ENCODE results near the gene WDHD1.
"Not testable (repeated sequence)": the region's sequence is repeated elsewhere in the genome, so short reads cannot be mapped to it uniquely, and the experiment has no call there.

Gene WDHD1

DNA sequence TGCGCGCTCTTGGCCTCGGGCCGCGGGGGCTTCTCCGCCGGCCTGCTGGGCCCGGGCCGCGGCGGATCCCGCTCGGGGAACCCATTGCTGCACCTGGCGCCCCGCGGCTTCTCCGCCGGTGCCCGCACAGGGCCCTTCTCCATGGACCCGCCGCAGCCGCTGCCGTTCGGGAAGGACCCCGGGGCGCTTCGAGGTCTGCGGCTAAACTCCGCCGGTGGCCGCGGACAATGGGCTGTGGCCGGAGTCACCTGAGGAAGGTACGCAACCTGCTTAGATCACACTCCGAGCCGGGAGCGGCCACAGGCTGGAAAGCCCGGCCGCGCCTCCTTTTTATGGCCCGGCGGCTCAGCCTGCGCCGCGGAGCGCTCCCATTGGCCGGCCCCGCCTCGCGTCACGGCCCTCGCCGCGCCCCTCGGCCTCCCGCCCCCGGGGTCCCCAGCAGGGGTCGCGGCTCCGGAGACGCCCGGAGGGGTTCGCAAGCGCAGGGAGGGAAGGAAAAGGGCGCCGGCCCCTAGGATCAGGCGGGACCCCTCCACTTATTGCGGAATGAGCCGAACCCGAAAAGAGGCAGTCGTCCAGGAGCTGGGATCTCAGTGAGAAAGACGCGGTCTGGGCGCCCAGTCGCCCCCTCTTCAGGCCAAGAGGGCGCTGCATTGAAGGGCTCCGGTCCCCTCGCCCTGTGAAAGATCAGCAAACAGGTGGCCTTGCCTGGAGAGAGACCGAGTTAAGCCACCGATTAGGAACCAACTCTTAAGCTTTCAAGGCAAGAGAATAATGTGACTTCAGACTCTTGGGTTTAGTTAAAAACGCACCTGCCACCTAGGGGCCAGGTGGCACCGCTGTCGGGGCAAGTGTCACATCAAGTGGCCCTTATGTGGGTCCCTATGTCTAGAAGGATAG lies 124.1 kb downstream of the WDHD1 start, which contains the start of gene GCH1:
Gene GCH1 (minus strand): TSS at position 306 of the 900 bp plus-strand sequence. CDS start 163 bp downstream, at position 143.
- peak; percentile 90 for DNase-seq

DNA sequence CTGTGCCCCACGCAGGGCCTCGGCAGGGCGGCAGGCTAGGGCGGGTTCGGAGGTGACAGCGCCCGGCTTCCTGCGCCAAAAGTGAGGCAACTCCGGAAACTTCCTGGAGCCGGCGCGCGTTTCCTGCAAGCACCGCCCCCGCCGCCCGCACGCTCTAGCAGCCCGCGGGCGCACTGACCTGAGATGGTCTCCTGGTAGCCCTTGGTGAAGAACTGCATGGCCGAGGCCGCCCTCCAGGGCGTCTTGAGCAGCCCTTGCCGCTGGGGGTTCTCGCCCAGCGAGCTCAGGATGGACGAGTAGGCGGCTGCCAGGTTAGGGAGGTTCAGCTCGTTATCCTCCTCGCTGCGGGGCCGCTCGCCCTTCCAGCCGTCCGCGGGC lies 124.8 kb downstream of the WDHD1 start:
- peak; percentile 53 for DNase-seq

DNA sequence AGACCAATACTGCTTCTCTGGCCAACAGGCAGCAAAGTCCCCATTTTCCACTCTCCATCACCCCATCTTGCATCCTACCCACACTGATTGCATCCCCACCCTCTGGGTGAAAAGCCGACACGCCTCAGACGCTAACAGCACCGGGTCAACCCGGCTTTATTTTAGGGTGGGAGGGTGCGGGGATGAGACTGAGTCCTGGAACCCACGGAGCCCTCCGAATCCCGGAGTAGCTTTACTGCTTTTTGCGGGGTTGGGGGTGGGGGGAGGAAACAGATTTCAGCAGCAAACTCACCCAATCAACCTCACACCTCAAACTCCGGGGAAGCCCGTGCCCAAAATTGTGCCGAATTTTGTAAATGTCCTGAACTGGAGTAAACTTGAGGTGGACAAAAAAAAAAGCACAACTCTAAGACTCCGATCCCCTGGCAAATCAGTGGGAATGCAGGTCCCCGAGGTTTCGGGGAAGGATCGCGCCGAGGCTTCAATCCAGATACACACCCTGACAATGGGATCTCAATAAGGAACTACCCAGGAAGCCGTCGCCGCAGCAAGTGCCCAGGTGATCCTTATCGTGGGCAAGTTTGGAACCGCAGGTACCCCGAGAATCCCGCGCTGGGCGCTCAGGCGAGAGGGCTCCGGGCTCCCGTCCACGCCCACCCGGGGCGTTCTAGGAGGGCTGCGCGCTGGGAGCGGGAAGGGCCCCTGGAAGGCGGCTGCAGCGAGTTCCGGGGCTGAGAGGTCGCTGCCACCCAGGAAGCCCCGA lies 125.3 kb downstream of the WDHD1 start:
- no peak for DNase-seq

DNA sequence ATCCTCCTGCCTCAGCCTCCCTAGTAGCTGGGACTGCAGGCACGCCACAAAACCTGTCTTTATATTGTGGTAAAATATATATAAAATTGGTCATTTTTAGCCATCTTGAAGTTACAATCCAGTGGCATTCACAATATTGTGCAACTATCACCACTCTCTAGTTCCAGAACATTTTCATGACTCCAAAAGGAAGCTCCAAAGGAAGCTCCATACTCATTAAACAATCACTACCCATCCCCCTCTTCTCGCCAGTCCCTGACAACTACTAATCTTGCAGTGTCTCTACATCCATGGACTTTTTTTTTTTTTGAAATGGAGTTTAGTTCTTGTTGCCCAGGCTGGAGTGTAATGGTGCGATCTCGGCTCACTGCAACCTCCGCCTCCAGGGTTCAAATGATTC lies 127.3 kb downstream of the WDHD1 start:
- DNase-seq = no peak

DNA sequence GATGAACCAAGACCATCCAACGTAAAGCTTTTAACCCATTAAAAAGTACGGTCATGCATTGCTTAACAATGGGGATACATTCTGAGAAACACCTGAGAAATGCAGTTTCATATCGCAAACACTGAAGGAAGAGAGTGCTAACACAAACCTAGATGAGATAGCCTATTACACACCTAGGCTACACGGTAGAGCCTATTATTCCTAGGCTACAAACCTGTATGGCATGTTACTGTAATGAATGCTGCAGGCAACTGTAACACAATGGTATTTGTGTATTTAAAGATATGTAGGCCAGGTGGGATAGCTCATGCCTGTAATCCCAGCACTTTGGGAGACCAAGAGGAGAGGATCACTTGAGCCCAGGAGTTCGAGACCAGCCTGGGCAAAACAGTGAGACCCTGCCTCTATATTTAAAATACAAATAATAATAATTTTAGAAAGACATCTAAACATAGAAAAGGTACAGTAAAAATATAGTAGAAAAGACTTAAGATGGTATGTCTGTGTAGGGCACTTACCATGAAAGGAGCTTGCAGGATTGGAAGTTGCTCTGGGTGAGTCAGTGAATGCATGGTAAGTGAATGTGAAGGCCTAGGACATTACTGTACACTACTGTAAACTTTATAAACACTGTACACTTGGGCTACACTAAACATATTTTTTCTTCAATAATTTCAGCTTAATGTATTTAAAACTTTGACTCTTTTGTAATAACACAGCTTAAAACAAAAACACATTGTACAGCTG lies 128.9 kb downstream of the WDHD1 start:
- DNase-seq = not testable (repeated sequence)

DNA sequence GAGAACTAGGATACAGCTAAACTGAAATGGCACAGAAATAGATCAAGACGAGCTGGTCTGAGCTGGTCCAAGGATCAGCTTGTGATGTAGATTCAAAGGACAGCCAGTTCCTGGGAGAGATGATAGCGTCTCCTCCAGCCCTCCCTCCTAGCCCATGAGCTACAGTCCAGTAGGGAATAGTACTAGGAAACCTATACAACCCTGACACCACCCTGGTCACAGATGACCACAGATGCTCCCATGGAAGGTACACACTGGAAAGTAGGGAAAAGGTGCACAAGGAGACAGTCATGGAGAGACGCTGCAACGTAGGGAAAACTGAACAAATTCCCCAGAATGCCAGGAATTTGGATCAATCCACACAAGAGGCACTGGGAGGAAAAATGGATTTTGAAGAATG lies 131.2 kb downstream of the WDHD1 start:
- DNase-seq = no peak

DNA sequence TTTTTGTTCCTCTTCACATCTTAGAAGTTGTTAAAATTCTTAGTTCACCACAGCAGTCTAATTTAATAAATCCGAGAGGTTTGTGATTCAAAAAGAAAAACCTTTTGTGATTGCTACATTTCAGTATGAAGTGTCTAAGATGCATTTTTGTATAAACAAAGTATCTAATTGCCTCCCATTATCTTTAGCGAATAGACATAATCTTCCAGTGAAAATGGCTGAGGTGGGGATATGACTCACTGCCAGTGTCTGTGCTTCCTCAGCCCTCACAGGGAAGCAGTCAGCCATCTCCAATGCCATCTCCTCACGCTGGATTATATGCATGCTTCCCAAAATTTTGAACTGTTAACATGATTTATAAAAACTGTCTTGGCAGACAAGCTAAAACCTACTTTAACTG lies 131.9 kb downstream of the WDHD1 start:
- no peak for DNase-seq

DNA sequence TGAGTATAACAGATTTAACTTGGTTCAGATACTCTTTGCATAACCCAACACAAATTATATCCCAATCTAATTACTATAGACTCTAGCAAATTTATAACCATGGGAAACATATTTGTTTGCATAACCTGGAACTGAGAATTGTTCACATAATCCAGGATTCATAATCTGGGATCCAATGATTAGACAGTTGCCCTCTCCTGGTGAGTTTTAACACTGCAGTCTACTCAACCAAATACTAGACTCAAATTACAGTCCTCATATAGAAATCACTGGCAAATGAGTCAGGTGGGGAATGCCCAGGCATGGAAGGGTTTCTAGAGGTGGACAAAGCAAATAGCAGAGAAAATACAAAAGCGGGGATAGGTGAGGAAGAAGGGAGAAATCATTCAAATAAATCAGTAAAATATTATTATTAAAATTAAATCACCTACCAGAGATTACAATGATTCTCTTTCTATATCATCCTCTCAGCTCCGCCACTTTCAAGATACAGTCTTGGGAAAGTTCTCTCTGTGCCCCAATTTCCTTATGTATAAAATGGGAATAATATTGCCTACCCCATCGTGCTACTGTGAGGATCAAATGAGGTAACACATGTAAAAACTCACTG lies 133.6 kb downstream of the WDHD1 start:
- DNase-seq = no peak

DNA sequence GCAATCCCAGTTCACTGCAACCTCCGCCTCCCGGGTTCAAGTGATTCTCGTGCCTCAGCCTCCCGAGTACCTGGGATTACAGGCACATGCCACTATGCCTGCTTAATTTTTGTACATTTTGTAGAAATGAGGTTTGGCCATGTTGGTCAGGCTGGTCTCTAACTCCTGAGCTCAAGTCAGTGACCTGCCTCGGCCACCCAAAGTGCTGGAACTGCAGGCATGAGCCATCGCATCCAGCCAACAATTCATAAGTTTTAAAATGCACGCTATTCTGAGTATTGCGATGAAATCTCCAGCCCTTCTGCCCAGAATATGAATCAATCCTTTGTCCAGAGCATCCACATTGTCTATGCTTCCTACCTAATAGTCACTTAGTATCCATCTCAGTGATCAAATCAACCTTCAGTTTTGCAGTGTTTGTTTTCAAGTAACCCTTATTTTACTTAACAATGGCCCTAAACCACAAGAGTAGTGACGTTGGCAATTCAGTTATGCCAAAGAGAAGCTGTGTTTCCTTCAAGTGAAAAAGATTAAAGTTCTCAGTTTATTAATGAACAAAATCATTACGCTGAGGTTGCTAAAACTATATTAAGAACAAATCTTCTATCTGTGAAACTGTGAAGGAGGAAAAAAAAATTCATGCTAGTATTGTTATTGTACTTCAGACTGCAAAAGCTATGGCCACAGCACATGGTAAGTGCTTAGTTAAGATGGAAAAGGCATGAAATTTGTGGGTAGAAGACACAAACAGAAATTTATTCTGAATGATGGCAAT lies 135.2 kb downstream of the WDHD1 start:
- no peak for DNase-seq

DNA sequence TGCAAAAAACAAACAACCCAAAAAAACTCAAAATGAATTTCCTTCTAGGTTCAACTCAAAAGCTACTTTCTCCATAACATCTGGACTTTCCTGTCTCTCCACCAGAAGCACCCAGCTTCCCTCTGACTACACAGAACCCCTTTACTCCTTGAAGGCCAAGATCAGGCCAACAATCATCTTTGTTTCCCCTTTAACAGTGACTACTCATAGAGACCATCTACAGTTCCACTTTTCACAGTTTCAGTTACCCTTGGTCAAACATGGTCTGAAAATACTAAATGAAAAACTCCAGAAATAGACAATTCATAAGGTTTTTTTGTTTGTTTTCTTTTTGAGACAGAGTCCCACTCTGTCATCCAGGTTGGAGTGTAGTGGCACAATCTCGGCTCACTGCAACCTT lies 136.1 kb downstream of the WDHD1 start:
- DNase-seq = no peak

DNA sequence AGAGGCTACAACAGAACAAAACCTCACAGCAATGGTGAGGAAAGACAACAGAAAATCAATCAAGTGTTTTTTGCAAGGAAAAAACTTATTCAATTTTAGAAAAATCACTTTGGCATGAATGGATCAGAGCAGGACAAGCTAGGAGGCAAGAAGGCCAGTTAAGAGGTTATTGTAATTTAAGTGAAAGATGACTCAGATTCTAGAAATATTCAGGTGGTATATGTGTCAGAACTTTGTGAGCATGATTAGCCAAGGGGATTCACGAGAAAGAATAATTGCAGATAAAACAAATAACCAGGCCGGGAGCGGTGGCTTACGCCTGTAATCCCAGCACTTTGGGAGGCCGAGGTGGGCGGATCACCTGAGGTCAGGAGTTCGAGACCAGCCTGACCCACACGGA lies 137.0 kb downstream of the WDHD1 start:
- DNase-seq = no peak
